IPS-NIHi7 (cell line): Measurements from ENCODE around the gene WDR27.
"Not testable (repeated sequence)": the region's sequence is repeated elsewhere in the genome, so short reads cannot be mapped to it uniquely, and the experiment has no call there.

ENCODE experiments used
- DNase-seq: peaks from one replicate; pipeline ENCODE4 v3.0.0; 2012; ENCODE audit warnings: mixed read lengths; ENCODE audit errors: extremely low spot score

Gene WDR27

DNA sequence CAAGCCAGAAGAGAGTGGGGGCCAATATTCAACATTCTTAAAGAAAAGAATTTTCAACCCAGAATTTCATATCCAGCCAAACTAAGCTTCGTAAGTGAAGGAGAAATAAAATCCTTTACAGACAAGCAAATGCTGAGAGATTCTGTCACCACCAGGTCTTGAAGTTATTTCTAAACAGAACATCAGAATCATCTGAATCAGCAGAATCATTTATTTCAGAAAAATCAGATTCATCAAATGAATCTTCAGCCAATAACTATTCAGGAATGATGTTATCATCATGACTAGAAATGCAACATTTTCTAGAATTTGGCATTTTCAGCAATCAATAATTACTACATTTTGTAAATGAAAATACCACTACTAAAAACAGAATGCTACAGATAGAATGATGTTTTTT lies 100.7 kb downstream of the WDR27 start:
- not testable (repeated sequence) for DNase-seq

GRCh38 chr6:169592558-169592957 lies 109.3 kb downstream of the WDR27 start:
- no peak for DNase-seq

- no peak for DNase-seq
Observed at GRCh38 chr6:169591616-169592015, 110.2 kb downstream of the WDR27 start.

DNA sequence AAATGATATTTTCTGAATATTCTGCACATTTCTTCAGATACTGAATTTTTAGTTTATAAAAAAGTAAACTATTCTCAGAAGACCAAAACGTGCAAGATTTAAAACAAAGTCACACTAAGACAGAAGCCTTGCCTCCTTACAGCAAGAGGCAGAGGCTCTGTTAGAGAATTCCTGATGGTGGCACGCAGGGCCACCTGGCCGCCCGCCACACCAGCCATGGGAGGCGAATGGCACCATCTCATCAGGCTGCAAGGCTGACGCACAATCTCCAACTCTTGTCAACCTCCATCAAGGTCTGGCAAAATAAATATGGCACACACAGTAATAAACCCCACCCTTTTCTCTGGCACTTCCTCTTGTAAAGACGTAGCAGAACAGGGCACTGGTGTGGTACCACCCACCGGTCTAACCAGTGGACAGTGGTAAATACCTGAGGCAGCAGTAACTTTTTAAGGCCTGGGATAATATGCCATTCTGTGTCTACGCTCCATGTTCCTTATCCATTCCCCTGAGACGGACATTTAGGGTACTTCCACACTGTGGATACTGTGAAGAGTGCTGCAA lies 111.4 kb downstream of the WDR27 start:
- DNase-seq = no peak

- no peak for DNase-seq
Observed at GRCh38 chr6:169589699-169590257, 112.1 kb downstream of the WDR27 start.

GRCh38 chr6:169589293-169589692 lies 112.5 kb downstream of the WDR27 start:
- no peak for DNase-seq

DNA sequence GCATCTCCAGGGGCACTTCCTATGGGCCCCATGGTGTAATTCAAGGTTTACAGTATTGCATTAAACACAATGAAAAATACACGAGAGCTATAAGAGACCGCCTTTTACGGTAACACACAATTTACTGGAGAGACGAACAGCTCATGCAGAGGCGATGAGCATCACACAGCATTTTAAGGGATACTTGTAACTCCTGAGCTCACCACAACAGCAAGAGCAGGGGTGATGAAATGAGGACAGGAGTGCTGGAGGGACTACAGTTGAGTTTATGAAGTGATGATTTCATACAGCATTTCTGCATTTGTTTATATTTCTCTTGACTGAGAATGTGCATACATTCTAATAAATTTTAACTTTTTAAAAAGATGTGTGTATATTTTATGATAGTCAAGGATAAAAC lies 113.9 kb downstream of the WDR27 start:
- no peak for DNase-seq

GRCh38 chr6:169583886-169584541 lies 117.8 kb downstream of the WDR27 start:
- no peak for DNase-seq

GRCh38 chr6:169579407-169580111 lies 122.3 kb downstream of the WDR27 start:
- no peak for DNase-seq

DNA sequence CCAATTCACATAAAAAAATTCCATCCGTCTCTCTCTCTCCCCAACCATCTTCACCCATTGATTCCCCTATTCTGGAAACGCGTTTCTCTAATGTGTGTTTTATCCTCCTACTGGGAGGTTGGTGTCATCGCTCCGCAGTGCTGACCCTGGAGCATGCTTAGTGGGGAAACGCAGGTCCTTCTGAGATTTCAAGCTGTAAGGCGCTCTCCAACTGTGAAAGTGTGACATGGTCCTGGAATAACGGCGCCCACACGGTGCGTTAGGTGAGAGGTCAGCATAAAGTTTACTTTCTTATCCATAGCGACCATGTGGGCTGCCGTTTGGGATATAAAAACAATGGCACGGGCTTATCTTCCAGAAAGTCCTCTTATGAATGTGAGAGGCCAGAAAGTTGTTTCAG lies 123.9 kb downstream of the WDR27 start:
- no peak for DNase-seq

DNA sequence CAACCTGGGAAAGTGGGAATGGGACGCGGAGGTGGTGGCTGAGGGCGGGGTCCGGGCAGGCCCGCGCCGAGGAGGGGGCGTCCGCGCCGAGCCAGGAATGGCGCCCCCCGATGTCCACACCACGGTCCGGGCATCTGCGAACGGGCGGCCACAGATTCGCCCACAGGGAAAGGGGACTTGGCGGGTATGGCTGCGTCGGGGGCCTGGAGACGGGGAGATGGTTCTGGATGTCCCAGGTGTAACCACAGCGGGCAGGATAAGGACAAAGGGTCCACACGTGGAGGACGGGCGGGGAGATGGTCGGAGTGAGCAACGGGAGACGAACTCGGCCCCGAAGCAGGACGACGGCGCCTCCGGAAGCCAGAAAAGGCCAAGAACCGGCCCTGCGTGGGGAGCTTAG lies 124.6 kb downstream of the WDR27 start:
- no peak for DNase-seq

- DNase-seq = no peak
Observed at GRCh38 chr6:169575821-169576220, 126.0 kb downstream of the WDR27 start.

DNA sequence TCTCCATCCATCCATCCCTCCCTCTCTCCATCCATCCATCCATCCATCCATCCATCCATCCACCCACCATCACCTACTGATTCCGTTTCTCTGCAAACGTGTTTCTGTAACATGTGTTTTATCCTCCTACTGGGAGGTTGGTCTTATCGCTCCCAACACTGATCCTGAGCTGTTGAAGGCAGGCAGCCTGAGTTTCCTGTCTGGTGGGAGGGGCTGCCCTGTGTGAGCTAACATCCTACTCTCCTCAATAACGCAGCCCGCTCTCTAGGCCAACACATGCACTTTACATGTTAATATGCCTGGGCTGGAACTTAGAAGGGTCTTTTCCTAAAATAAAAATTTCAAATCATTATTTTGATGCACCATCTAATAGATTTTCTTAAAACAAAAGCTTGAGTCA lies 126.5 kb downstream of the WDR27 start:
- DNase-seq = no peak

GRCh38 chr6:169574420-169574819 lies 127.4 kb downstream of the WDR27 start:
- DNase-seq = no peak

DNA sequence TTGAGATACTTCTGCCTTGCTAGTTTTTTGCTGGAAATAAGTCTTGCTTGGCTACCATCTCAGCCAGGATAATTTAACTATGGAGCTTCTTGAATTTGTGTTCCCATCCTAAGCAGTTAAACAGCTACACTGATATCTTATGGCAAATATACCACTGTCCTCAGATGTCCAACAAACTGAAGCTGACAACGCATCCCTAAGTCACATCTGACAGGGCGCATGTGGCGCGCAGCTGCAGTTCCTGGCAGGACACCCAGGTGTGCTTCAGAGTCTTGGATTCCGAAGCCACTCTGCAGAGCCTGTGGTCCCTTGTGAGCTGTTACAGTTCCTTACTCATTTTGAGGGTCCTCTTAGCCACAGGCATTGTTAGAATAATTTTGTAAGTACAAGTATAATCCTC lies 127.9 kb downstream of the WDR27 start:
- no peak for DNase-seq

- no peak for DNase-seq
Observed at GRCh38 chr6:169571123-169571962, 130.5 kb downstream of the WDR27 start.

DNA sequence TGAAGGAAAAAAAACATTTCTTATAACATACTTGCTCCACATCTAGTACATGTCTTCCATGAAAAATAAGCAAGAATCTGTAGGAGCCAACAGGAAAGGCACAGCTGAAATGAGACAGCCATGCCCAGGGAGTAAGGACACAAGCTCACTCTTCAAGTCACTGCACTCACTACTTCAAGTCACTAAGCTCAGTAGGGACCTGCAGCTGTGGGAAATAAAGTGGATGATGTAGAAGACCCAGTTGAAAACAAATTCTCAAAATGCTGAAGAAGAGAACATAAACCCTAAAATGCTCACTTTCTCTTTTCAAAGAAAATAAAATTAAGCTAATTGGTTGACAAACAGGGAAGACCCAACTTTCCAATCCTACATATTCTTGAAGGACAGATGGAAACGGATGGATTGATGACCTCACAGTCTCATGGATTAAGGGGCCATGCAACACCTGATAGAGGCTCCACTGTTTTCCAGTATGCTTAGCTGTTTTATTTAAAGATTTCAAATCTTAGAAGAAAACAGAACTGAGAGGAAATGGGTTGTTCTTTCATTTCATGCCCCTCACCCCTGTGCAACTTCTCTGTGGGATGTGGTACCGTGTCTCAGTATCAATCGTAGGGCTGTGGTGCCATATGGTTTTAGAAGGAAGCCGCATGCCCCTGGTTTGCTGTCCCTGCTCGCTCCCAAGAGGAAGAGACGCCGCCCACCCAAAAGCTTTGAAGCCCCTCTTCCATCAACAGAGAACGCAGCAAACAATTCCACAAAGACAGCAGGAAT lies 133.3 kb downstream of the WDR27 start:
- DNase-seq = no peak

DNA sequence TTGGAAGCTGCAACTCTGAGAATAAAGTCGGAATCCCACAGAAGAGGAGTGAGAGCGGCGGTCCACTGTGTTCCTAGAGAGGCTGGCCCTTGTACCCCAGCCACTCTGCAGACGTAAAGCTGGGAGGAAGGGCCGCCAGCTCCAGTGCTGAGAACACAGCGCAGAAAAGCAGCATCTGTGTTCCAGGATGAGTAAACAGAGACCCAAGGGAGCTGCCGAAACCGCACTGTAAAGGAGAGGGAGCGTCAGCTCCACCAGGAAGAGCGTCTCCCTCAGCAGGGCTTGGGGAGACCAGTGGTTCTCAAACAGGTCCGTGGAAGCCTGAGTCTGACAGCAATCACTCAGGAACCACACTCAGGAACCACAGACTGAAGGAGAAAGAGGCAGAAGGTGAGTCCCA lies 134.0 kb downstream of the WDR27 start:
- DNase-seq = no peak

DNA sequence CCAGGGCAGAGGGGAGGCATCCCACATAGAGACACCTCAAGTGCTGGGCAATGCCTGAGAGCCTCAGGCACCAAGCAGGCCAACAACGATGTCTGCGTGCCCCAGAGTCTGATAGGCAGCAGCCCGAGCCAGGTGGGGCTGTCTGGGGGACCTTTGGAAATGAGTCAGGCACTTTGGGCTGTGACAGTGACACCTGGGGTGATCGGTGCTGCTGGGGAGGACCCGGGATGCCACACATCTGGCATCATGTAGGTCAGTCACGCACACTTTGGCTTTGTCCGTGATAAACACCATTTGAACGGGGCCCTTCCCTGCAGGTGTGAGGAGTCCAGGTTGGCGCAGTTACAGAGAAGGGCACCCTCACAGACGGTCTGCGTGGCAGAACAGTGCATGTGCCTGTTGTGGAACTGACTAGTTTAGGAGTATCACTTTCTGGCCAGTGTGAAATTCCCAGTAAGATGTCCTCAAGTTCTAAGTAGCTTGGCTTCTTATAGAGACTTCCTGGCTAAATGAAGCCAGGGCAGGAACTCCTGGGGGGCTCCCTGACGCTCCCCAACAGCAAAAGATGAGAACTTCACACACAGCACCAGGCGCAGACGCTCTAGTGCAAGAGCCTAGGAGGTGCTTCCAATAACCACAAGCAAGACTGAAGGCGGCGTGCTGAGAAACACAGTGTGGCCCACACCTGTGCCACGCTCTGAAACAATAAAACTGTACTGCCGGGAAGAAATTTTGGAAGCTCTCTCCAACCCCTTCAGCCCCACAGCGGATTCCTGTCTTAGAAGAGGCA lies 134.7 kb downstream of the WDR27 start:
- no peak for DNase-seq

- no peak for DNase-seq
Observed at GRCh38 chr6:169566319-169566718, 135.5 kb downstream of the WDR27 start.
